SKM-1 treated with dmso at 0.1 percent for 144 hours (cell line): ENCODE measurements around the gene PANK2.
"Not testable (repeated sequence)": the region's sequence is repeated elsewhere in the genome, so short reads cannot be mapped to it uniquely, and the experiment has no call there.

Experiments
- DNase-seq: peaks from one replicate; lab custom pipeline; 2025; ENCODE audit not compliant: unreplicated experiment; lab: John Stamatoyannopoulos, UW

The PANK2 gene

DNA sequence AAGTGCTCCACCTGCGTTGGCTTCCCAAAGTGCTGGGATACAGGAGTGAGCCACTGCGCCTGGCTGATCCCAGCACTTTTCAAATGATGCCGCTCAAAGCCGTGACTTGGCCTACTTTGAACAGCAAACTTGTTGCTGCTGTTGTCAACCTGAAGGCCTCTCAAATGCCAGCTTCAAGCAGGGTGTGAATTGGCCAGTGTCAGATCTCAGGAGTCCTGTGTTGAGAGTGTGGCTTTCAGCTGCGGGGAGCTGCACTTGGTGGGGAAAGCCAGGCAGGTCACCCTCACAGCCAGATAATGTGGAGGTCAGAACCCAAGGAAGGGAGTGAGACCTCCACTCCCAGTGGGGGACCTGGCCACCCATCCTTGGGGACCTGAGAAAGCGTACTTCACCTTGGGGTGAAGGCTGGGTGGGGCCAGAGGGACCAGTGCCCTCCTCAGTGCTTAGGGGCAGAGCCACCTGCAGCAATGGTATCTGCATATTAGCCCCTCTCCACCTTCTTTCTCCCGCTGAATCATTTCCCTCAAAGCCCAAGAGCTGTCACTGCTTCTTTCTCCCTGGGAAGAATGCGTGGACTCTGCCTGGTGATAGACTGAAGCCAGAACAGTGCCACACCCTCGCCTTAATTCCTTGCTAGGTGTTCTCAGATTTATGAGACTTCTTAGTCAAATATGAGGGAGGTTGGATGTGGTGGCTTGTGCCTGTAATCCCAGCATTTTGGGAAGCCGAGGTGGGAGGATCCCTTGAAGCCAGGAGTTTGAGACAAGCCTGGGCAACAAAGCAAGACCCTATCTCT is 19.1 kb upstream of the PANK2 start:
- DNase-seq: no peak

DNA sequence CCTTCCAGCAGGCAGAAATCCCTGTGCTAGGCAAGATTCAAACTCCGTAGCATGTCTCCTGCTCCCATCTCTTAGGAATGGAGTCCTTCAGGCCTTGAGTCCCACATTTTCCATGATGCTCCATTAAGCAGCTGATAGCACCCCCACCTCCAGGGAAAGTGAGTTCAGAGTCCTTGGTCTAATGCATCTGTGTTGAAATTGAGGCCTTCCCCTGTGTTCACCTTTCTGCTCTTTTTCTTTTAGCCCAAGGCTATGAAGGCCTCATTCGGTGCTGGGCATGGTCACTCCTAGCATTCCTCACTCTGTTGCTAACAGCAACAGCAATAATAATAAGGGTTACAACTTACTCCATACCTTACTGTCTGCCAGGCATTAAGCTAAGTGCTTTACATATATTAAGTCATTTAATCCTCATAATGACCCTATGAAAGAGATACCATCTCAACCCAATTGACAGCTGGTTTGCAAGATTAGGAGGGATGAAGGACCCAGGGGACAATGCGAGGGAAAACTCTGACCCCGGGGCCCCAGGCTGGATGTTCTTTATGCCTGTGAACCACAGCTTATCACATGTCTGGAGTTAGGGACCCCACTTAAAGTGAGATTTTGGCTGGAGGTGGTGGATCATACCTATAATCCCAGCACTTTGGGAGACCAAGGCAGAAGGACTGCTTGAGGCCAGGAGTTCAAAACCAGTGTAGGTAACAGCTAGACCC is 17.5 kb upstream of the PANK2 start:
- DNase-seq: no peak

DNA sequence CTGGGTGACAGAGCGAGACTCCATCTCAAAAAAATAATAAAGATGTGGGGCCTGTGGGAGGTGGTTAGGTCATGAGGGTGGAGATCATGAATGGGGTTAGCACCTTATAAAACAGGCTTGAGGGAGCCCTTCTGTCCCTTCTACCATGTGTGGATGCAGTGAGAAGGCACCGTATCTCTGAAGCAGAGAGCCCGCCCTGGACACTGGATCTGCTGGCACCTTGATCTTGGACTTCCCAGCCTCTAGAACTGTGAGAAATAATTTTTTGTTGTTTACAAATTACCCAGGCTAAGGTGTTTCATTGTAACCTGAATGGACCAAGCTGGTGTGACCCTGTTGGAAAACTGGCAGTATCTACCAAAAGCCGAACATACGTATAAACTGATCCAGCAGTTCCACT is 15.7 kb upstream of the PANK2 start:
- DNase-seq: no peak

DNA sequence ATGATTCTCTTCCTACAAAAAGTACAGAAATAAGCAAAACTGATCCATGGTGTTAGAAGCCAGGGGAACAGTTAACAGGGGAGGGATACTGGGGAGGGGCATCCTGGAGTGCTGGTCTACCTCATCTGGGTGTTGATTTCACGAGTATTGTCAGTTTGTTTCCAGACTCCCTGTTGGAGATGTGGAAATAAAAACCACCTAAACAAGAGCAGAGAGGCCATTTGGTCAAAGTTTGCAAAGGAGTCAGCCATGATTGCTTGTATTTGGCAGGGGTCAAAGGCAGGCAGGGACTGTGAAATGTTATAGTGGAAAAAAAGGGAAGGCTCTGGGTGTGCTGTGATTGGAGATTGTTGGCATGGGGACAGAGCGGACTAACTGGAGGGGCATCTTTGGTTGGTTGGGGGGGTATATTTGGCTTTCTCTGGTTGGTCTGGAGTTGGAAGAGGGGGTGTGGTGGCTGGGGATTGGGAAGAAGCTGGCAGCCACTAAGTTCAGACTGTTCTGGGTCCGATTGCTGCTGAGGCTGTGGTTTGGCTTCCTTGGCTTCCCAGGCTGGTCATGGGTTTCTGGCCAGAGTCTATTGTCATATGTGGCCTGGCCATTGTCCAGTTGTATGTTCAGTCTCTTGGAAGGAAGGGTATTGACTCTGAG is 14.9 kb upstream of the PANK2 start:
- DNase-seq: no peak

DNA sequence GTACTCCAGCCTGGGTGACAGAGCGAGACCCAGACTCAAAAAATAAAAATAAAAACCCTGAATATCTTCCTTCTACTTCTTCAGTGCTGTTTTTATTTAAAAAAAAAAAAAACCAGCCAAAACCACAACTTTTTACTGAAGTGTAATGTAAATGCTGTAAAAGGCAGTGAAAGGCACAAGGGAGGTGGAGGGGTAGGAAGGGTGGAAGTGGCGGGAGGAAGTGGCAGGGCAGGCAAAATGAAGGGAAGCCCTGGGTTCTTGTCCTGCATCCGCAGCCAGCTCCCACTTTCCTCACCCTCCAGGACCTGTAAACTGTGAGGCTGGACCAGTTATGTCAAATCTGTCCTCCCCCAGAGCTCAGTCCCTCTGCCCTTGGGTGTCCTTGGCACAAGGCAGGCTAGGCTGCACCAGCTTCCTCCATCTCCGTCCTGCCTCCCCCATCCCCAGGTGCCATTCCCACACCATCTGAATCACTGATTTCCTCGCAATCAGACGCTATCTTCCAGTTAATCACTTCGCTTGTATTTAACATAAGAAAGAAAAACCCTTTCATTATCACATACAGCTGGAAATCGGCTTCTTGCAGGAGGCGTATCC is 13.7 kb upstream of the PANK2 start:
- DNase-seq: no peak

DNA sequence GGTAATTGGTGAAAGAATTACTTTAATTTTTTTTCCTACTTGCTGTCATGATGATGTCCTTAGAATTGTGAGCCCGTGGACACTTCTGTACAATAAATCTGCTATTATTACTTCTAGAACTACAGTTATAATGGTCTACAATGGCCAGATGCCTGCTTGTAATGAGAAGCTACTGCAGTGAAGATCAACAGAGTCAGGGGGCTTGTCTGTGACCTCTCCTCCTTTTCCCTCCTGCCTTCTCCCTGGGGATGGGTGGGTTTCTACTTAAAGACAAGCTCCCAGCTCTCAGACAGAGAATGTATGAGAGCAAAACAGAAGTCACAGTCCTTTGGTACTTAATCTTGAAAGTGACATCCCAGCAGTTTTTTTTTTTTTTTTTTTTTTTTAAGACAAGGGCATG is 13.2 kb upstream of the PANK2 start:
- DNase-seq: no peak

DNA sequence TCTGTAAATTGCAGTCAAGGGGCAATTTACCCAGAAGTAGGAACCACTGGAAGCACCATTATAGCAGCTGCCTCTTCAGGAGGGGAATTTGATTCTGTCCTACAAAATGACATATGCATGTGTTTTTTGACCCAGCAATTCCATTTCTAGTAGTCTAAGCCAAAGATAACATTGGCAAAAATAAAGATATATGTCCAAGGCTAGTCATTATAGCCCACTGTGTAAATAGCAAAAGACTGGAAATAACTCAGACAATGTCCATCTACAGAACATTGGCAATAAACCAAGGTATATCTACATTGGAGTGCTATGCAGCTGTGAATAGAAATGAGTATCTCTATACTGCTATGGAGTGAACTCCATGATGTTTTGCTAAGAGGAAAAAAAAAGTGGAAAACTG is 12.5 kb upstream of the PANK2 start:
- no peak for DNase-seq

DNA sequence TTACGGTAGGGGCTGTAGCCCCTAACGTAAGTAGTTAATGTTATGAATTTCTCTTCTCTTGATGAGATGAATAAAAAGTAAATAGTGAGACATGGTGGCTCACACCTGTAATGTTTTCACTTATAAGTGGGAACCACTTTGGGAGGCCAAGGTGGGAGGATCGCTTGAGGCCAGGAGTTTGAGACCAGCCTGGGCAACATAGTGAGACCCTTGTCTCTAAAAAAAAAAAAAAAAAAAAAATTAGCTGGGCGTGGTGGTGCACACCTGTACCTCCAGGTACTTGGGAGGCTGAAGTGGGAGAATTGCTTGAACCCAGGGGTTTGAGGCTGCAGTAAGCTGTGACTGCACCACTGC is 10.3 kb upstream of the PANK2 start:
- not testable (repeated sequence) for DNase-seq

DNA sequence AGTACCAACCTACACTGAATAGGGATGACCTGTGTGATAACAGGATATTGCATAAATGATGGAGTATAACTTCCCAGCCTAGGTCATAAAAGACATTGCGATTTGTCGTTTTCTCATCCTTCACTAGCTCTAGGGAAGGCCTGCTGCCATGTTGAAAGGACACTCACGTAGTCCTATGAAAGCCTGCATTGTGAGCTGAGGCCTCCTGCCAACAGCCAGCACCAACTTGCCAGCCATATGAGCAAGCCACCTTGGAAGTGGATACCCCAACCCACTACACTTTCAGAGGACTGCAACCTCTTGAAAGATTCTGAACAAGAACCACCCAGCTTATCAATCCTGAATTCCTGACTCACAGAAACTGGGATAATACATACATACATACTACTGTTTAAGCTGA is 3.5 kb upstream of the PANK2 start:
- DNase-seq: no peak

DNA sequence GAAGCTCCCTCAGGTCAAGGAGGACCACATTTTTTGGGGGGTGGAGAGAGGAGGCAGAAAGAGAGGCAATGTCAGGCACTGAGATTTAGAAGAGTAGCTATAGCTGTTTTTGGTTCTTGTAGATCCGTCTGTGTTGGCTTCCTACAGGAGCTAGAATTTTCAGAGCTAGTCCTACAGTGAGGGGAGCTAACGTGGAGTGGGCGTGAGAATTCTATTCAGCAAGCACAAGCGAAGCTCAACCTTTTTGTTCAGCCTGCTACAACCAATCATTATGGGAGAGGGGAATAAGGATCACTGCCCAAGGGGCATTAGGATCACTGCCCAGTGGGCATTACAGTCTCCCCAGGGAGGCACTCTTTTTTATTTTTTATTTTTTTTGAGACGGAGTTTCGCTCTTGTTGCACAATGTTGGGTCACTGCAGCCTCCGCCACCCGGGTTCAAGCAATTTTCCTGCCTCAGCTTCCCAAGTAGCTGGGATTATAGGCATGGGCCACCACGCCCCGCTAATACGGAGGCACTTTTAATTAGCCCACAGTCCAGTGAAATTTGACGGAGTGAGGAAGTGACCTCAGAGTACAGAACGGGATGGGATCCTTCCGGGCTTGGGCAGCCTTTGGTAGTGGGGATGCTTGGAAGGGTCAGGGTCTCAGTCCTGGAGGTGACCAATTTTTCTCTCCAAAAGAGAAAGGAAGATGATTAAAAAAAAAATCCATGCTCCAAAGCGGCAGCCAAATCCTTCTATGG is 1.1 kb upstream of the PANK2 start:
- DNase-seq: no peak

DNA sequence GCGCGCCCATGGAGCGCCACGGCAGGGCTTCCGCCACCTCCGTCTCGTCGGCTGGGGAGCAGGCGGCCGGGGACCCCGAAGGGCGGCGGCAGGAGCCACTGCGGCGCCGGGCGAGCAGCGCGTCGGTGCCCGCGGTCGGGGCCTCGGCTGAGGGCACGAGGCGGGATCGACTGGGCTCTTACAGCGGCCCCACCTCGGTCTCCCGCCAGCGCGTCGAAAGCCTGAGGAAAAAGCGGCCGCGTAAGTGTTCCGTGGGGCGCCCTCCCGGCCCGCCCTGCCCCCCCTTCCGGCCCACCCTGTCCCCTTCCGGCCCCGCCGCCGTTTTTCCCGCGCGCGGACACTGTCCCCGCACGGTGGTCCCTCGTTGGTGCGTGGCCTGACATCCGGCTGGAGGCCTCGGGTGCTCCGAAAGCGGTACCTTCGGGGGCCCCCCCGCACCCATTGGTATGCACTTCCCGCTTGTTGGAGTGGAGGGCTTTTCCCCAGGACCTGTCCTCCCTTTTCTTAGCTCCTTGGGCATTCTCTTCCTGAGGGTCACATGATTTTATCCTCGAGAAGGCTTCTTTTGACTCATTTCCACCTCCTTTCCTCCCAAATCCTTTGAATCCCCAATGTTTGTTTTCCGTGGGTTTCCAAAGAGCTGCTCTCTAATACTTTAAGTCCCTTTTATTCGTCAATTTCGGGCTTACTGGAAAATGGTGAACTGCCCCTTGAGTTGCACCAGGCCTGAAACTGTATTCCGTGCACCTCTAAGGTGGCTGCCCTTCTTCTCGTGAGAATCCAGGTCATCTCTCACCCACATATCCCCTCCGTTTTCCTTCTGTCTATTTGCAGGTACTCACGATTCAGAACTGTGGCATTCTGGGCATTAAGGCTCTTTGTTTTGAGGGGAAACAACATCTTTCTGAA is 556 bp downstream of the PANK2 start:
- no peak for DNase-seq

DNA sequence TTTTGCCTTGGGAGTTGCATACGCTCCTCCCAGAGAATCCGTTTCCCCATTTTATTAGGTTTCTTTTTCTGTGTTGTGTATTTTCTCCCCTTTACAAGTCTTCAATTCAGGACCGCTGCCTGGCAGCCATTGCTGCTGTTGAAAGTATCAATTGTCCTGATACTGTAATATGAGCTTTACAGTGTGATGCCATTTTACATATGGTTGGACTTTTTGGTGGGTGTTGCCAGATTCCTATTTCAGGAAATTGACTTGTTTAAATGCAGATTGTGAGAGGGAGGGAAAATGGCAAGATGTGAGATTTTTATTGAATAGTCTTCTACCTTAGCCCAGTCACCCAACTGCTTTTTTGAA is 1.2 kb downstream of the PANK2 start:
- no peak for DNase-seq

DNA sequence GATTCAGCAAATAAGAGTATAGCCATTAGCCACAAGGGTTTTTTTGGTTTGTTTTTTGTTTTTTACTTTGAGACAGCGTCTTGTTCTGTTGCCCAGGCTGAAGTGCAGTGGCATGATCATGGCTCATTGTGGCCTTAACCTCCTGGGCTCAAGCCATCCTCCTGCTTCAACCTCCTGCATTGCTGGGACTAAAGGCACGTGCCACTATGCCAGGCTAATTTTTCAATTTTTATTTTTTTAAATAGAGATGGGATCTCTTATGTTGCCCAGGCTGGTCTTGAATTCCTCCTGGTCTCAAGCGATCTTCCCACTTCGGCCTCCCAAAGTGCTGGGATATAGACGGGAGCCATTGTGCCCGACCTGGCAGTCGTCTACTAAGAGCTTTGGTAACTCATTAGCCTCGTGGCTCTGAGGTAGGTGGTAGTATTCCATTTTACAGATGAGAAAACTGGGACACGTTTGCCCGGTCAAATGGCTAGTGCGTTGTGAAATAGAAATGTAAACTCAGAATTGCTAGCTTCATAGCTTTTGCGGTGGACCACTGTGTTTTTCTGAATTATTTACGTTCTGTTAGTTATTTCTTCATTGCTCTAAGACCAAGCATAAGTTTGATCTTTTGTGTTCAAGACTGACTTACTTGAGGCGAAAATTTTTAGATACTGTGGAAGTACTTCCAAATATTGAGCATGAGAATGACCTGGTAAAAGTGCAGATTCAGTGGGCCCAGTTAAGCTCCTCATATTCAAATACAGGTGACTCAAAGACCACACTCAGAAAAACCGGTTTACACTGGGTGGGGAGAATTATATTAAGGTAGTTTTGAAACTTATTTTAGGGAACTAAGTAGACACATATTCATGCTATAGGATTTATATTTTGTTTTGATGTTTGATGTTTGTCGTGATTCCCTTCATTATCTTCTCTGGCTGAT is 2.1 kb downstream of the PANK2 start:
- no peak for DNase-seq

DNA sequence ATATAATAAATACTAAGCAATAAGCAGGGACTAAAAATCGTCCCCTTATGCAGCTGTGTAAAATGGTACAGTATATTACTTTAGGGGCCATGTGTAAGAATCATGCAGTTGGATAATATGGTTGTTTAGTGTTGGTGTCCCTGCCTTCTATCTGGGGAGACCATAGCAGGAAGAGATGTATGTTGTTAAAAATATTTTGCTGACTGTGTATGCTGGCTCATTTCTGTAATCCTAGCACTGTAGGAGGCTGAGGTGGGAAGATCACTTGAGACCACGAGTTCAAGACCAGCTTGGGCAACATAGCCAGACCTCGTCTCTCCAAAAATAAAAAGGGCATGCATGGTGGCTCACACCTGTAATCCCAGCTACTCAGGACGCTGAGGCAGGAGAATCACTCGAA is 5.6 kb downstream of the PANK2 start:
- no peak for DNase-seq

DNA sequence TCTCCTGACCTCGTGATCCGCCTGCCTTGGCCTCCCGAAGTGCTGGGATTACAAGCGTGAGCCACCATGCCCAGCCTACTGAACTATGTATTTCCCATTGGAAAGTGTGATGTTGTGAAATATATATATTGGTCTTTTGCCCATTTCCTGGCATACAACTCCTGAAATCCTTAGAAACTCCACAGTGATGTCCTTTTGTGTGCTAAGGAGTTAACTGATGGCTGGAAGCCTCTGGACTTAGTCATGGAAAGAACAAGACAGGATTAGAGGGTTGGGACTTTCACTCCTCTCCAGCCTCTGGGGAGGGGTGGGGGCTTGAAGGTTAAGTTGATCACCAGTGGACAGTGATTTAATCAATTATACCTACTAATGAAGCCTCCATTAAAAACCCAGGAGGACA is 7.1 kb downstream of the PANK2 start:
- DNase-seq: no peak

DNA sequence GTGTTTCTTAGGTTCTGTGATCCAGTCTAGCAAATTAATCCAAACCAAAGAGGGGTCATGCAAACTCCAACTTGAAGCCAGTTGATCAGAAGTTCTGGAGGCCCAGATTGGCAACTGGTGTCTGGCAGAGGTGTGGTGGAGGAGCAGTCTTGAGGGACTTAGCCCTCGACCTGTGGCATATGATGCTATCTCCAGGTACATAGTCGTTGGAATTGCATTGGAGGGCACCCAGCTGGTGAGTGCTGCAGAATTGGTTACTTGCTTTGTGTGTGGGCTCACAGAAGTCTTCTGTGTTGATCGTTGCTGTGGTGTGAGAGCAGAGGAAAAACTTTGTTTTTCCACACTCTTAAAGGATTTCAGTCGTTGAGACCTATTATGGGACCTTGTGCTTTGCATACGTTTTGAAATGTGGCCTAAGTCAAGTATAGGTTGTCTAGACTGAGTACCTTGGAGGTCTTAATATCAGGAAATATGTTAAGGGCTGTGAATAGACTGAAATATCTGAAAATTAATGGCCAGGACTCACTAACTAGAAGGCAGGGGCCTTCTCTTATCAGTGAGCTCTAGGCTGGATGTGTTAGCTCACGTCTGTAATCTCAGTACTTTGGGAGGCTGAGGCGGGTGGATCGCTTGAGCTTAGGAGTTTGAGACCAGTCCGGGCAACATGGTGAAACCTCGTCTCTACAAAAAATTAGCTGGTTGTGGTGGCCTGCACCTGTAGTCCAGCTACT is 7.8 kb downstream of the PANK2 start:
- no peak for DNase-seq

DNA sequence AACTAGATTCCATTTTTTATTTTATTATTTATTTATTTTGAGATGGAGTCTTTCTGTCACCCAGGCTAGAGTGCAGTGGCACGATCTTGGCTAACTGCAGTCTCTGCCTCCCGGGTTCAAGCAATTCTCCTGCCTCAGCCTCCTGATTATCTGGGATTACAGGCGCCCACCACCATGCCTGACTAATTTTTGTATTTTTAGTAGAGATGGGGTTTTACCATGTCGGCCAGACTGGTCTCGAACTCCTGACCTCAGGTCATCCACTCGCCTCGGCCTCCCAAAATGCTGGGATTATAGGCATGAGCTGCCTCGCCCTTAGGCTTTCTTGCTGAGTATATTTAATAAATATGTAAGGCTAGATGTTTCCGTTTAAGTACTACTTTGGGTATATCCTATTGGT is 9.0 kb downstream of the PANK2 start:
- DNase-seq: not testable (repeated sequence)

DNA sequence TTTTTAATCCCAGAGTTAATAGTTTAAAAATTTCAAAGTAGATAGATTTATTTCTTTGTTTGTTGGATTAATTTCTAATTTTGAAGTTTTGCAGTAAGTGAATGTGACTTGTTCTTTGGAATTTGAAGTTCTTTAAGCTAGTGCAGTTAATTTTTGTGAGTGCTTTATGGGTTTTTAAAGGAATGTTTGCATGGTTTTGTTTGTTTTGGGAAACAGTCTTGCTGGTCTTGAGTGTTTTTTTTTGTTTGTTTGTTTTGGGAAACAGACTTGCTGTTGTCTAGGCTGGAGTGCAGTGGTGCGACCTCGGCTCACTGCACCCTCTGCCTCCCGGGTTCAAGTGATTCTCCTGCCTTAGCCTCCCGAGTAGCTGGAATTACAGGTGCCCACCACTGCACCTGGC is 9.5 kb downstream of the PANK2 start:
- DNase-seq: no peak

DNA sequence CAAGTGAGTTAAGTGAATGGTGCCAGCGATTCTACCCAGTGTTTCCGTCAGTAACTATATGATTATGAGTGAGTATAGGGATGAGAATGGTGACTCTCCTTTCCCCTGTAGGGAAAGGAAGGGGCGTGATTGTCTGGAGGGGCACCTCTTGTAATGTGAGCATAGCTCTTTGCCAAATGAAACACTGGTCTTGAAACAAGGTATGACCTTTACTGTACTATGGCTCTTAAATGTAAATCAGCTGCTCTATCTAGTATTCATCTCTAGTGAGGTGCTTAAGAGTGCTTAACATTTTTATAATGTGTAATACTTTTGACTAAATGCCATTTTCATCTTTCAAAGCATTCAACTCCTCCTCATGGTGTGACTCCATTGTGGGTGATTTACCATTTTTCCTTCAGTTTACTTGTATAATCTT is 11.0 kb downstream of the PANK2 start:
- DNase-seq: no peak
